ENCODE data around the gene CAPN3. TPM values are rescaled to one million over a fixed set of nuclear protein-coding genes. Genes with fewer than 3 reads are reported as not detected.

The CAPN3 gene
- 0.15 to 0.35 TPM (median 0.30 TPM) in 4 of 5 replicates, not detected in the other for total RNA-seq (2022; extraction: Qiagen RNA extraction; ENCODE audit: low read depth)

GRCh38 chr15:42359249-42359648 is at the start of gene CAPN3:
Gene CAPN3 (plus strand): TSS chr15:42359501. CDS start chr15:42359806, 305 bp downstream.

Other genes with a start within 250 kb of the CAPN3 start
- not detected in 5 replicates for gene PLA2G4F, start 202.9 kb upstream of the CAPN3 start, total RNA-seq (2022; extraction: Qiagen RNA extraction; ENCODE audit: low read depth)
- 14.3 to 17.9 TPM (median 15.7 TPM) in 5 replicates for gene VPS39, start 151.2 kb upstream of the CAPN3 start, total RNA-seq (2022; extraction: Qiagen RNA extraction; ENCODE audit: low read depth)
- gene GANC, start 86.3 kb upstream of the CAPN3 start, total RNA-seq (2022; extraction: Qiagen RNA extraction; ENCODE audit: low read depth), result 6.0 to 7.8 TPM (median 6.9 TPM) in 5 replicates
- gene TMEM87A, start 86.1 kb upstream of the CAPN3 start, total RNA-seq (2022; extraction: Qiagen RNA extraction; ENCODE audit: low read depth), result 25.1 to 33.6 TPM (median 28.5 TPM) in 5 replicates
- 6.7 to 13.2 TPM (median 9.1 TPM) in 5 replicates for gene ZNF106, start 131.6 kb downstream of the CAPN3 start, total RNA-seq (2022; extraction: Qiagen RNA extraction; ENCODE audit: low read depth)
- gene SNAP23, start 136.1 kb downstream of the CAPN3 start, total RNA-seq (2022; extraction: Qiagen RNA extraction; ENCODE audit: low read depth), result 15.4 to 40.9 TPM (median 16.5 TPM) in 5 replicates
- gene LRRC57, start 189.3 kb downstream of the CAPN3 start, total RNA-seq (2022; extraction: Qiagen RNA extraction; ENCODE audit: low read depth), result 10.1 to 13.7 TPM (median 11.7 TPM) in 5 replicates
- gene HAUS2, start 189.3 kb downstream of the CAPN3 start, total RNA-seq (2022; extraction: Qiagen RNA extraction; ENCODE audit: low read depth), result 19.1 to 20.8 TPM (median 19.7 TPM) in 5 replicates
- gene STARD9, start 216.1 kb downstream of the CAPN3 start, total RNA-seq (2022; extraction: Qiagen RNA extraction; ENCODE audit: low read depth), result 1.6 to 2.0 TPM (median 1.7 TPM) in 5 replicates